Gastroesophageal sphincter (tissue), 4 donors: Measurements from ENCODE around the gene PCIF1. TPM values are rescaled to one million over a fixed set of nuclear protein-coding genes. Genes with fewer than 3 reads are reported as not detected.
A peak's percentile ranks its signal among the peaks of the same experiment; 100 is the strongest.

Experiments used
- ATAC-seq: fragments of 150-250 bp; one replicate; pipeline ENCODE4 v1.9.1; 2016; ENCODE audit warnings: mild to moderate bottlenecking, moderate library complexity
- H3K27ac ChIP-seq, 4 donors: fragments of 200-600 bp; sonication (generic) in 3 of 4; 1 replicate in 3 of 4; 2 replicates in 1 of 4; pipeline ENCODE4 v1.5.1; 2016 to 2019
- H3K27me3 ChIP-seq: fragments of 200-600 bp; sonication (generic); one replicate; pipeline ENCODE4 v1.5.1; 2019
- H3K36me3 ChIP-seq, 2 donors: fragments of 200-600 bp; sonication (generic); one replicate each; pipeline ENCODE4 v1.5.1; 2019; ENCODE audit warnings: control low read depth in 1 of 2
- H3K4me1 ChIP-seq, 3 donors: fragments of 200-600 bp; sonication (generic); 1 replicate in 2 of 3; 2 replicates in 1 of 3; pipeline ENCODE4 v1.5.1; 2016 to 2019; ENCODE audit warnings: control low read depth in 2 of 3
- H3K4me3 ChIP-seq, 2 donors: fragments of 200-600 bp; sonication (generic); one replicate each; pipeline ENCODE4 v1.5.1; 2019; ENCODE audit warnings: mild to moderate bottlenecking in 1 of 2, moderate library complexity in 1 of 2
- H3K9me3 ChIP-seq, 3 donors: fragments of 200-600 bp; sonication (generic); one replicate each; pipeline ENCODE4 v1.5.1; 2017 to 2019; ENCODE audit warnings: control low read depth in 2 of 3
- EP300 ChIP-seq: sonication (generic); formaldehyde crosslinking; IDR thresholded peaks from one replicate; pipeline ENCODE4 v1.6.1; 2017; ENCODE audit warnings: antibody characterized with exemption, mild to moderate bottlenecking
- POLR2A ChIP-seq, 2 donors: fragments of 450-650 bp; IDR thresholded peaks; one replicate each; pipeline ENCODE4 v1.6.1; 2017; ENCODE audit warnings: antibody characterized with exemption in 2 of 2, mild to moderate bottlenecking in 2 of 2, moderate library complexity in 1 of 2
- POLR2AphosphoS5 ChIP-seq: sonication (generic); formaldehyde crosslinking; IDR thresholded peaks from one replicate; pipeline ENCODE4 v1.6.1; 2017; ENCODE audit warnings: antibody characterized with exemption
- WGBS, 2 donors: methylation state at CpG; one replicate each; pipeline ENCODE4 v1.1.5; 2018; ENCODE audit warnings: low coverage in 1 of 2; 5-methylcytosine and 5-hydroxymethylcytosine counted together
- total RNA-seq, 4 donors: library from RNA; depleted of rRNA; stranded (reverse); fragments of >200 nt; gene quantifications; one replicate each; pipeline ENCODE4 v1.1.0, GENCODE V29; 2016
- TF ChIP-seq, protein P1 (sequence below), 4 experiments: fragments of 200-600 bp in 2 of 4; fragments of 450-650 bp in 2 of 4; sonication (generic) in 1 of 4; IDR thresholded peaks; one replicate each; pipeline ENCODE4 v1.5.1; 2017 to 2019; ENCODE audit warnings: antibody characterized with exemption in 4 of 4, mild to moderate bottlenecking in 2 of 4, moderate library complexity in 2 of 4

Gene PCIF1
- total RNA-seq, 4 donors from 2014 or later, result 21.5 to 45.3 (median 39.2) TPM

DNA sequence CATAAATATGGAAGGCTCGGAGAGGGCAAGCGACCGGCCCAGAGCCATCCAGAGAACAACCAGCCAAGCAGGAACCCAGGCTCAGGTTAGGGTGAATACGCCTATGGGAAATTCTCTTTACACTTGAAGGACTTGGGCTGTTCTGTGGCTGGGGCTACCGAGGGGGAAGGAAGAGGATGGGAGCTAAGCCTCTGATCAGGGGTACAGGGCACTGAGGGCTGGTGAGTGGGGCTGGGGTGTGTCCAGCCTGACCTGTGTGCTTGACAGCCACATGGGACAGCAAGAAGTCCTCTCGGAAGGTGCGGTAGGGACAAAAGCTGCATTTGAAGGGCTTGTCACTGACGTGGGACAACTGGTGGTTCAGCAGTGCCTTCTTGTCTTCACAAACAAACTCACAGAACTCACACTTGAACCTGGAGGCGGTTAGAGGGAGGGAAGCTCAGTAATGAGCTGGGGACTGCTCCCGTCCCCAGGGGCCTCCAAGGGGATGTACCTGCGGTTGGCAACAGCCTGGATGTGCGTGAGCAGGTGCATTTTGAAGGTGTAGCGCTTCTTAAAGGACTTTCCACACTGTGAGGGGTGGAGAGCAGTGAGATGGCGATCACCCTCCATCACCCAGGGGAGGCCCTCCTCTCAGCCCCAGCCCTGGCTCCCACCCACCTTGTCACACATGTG, 25.6 kb downstream of the PCIF1 start:
- H3K4me1 ChIP-seq, result no peaks in the 10 kb centered on the region
- H3K9me3 ChIP-seq, result no peaks in the 10 kb centered on the region
- no peak overlapping the region for H3K4me3 ChIP-seq
- H3K36me3 ChIP-seq, result peaks cover 0 to 99% of the 10 kb centered on the region in 2 donors
- 81 to 88% methylated on average over 2 to 8 of the region's 14 CpGs for WGBS, 2 donors
- no peaks in the 10 kb centered on the region for H3K27me3 ChIP-seq
- TF ChIP-seq POLR2AphosphoS5 (no peak), POLR2A (IDR thresholded peaks at IDR 0.05) (no peak), EP300 (no peak)
- TF ChIP-seq, protein P1, sequence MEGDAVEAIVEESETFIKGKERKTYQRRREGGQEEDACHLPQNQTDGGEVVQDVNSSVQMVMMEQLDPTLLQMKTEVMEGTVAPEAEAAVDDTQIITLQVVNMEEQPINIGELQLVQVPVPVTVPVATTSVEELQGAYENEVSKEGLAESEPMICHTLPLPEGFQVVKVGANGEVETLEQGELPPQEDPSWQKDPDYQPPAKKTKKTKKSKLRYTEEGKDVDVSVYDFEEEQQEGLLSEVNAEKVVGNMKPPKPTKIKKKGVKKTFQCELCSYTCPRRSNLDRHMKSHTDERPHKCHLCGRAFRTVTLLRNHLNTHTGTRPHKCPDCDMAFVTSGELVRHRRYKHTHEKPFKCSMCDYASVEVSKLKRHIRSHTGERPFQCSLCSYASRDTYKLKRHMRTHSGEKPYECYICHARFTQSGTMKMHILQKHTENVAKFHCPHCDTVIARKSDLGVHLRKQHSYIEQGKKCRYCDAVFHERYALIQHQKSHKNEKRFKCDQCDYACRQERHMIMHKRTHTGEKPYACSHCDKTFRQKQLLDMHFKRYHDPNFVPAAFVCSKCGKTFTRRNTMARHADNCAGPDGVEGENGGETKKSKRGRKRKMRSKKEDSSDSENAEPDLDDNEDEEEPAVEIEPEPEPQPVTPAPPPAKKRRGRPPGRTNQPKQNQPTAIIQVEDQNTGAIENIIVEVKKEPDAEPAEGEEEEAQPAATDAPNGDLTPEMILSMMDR (IDR thresholded peaks at IDR 0.05), result no peak
- H3K27ac ChIP-seq, result no peak overlapping the region
- no peak for ATAC-seq

DNA sequence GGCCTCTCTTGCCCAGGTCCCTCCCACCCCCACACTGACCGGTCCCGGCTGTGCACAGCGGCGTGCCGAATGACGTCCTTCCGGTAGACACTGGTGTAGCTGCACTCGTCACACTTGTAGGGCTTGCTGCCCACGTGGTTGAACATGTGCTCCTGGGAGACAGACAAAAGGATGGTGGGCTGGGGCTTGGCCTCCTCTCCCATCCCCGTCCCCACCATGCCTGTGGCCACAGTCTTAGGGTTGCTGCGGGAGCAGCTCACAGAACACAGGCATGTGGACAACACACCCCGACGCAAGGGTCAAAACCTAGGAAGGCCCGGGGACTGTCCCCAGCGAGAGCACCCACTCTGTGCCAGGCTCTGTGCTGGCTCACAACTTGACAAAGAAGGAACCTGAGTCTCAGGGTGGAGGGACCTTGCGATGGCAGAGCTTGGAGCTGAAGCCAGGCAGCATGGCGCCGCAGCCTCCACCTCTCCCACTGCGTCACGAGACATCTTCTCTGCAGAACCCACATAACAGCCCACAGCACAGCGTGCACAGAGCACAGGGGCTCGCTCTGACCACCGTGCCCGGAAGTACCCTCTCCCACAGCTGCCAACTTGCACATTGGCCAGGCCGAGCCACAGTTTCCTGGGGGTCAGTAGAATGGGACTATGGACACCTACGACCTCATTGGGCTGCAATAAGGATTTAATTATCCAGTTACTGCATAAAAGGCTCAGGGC, 27.7 kb downstream of the PCIF1 start:
- Histone ChIP-seq H3K4me1 (no peaks in the 10 kb centered on the region), H3K36me3 (peaks cover 0 to 100% of the 10 kb centered on the region in 2 donors), H3K4me3 (no peak overlapping the region), H3K27ac (no peak overlapping the region), H3K9me3 (no peaks in the 10 kb centered on the region), H3K27me3 (no peaks in the 10 kb centered on the region)
- TF ChIP-seq, protein P1 (IDR thresholded peaks at IDR 0.05), result no peak
- TF ChIP-seq POLR2A (IDR thresholded peaks at IDR 0.05) (no peak), EP300 (no peak), POLR2AphosphoS5 (no peak)
- no peak for ATAC-seq
- 78 to 87% methylated on average over 2 to 10 of the region's 26 CpGs for WGBS, 2 donors

DNA sequence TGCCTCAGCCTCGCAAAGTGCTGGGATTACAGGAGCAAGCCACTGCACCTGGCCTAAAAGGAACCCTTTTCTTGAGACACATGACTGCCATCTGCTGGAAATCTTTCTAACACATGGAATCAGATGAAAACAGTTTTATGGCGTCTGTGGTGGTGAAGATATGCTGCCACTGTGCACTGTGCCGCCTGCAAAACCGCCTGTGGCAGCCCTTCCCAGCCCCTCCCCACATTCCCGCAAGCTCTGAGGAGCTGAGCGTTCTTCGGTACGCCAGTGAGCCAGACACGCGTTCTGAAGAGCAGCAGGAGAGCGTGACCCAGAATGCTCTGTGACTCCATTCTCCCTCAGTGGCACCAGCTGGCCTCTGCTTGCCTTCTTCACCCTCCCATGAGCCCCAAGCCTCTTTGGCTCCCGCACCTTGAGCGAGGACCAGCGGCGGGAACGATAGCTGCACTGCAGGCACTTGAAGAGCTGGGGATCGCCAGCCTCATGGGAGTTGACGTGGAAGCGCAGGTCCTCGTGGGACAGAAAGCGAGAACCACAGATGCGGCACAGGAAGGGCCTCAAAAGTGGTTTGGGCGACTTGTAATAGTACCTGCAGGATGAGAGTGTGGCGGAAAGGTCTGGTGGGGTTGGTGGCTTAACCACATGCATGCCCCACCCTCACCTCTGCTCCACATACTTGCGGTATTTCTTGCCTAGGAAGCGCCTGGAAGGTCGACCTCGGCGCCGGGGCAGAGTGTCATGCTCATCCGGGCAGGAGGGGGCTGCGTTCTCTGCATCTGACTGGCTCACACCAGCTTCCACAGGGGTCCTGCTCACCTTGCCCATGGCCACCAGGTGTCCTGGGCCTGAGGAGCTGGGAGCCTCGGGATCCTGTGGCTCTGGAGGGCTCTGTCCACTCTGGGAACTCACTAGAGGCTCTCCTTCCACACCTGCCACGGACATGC, 28.8 kb downstream of the PCIF1 start:
- peaks cover 0 to under 1% (median 0%) of the 10 kb centered on the region in 3 donors for H3K4me1 ChIP-seq
- no peak for ATAC-seq
- no peaks in the 10 kb centered on the region for H3K9me3 ChIP-seq
- peaks cover 0 to 100% of the 10 kb centered on the region in 2 donors for H3K36me3 ChIP-seq
- no peak overlapping the region for H3K4me3 ChIP-seq
- 71% methylated on average over 7 of the region's 34 CpGs; no CpG with 5 or more reads in 1 of the 2 donors for WGBS, 2 donors
- H3K27me3 ChIP-seq, result no peaks in the 10 kb centered on the region
- H3K27ac ChIP-seq, result no peak overlapping the region
- no peak for TF ChIP-seq POLR2AphosphoS5
- TF ChIP-seq, protein P1 (IDR thresholded peaks at IDR 0.05), result peak in 1 of 4 experiments; percentile 36
- TF ChIP-seq EP300, result no peak
- no peak for TF ChIP-seq POLR2A (IDR thresholded peaks at IDR 0.05)

DNA sequence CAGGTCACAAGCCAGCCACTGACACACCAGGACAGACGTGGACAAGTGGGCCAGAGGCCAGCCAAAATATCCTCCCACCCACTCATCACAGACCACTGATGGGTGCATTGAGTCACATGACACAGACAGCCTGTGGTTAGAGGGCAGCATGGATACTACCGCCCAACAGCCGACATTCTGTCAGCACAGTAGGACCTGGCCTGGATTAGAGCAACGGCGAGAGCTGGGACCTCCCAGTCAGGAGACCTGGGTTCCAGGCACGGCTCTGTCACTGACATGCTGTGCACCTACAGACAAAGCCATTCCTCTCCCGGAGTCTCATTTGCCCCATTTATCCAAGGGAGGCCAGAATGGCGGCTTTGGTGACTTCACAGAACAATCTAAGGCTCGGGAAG, 29.5 kb downstream of the PCIF1 start:
- Histone ChIP-seq H3K36me3 (peaks cover 0 to 100% of the 10 kb centered on the region in 2 donors), H3K4me3 (no peak overlapping the region), H3K4me1 (peaks cover 0 to 8% (median 0%) of the 10 kb centered on the region in 3 donors), H3K9me3 (no peaks in the 10 kb centered on the region), H3K27ac (no peak overlapping the region), H3K27me3 (no peaks in the 10 kb centered on the region)
- ATAC-seq, result no peak
- TF ChIP-seq POLR2A (IDR thresholded peaks at IDR 0.05) (no peak), POLR2AphosphoS5 (no peak), EP300 (no peak)
- TF ChIP-seq, protein P1 (IDR thresholded peaks at IDR 0.05), result no peak
- WGBS, 2 donors, result 60% methylated on average over 2 of the region's 9 CpGs; no CpG with 5 or more reads in 1 of the 2 donors
